Measurements from ENCODE around the gene PLP1. TPM values are rescaled to one million over a fixed set of nuclear protein-coding genes. Genes with fewer than 3 reads are reported as not detected.
A peak's percentile ranks its signal among the peaks of the same experiment; 100 is the strongest.

Gene PLP1
- total RNA-seq, 4 donors from 2014 or later = 1.2 to 2.2 TPM; not detected in 2

- in situ Hi-C loops (cut with MboI; ENCODE audit: low sequenced_read_pairs in 4 of 4) (no loop called here), intact Hi-C loops (cut with DNase I; ENCODE audit: low total_unique reads) (no loop called here)
- Histone ChIP-seq H3K4me3 (no peak overlapping the region), H3K9me3 (no peaks in the 10 kb centered on the region), H3K27ac (no peak overlapping the region), H3K36me3 (no peaks in the 10 kb centered on the region), H3K27me3 (peaks cover 0 to 3% (median 0%) of the 10 kb centered on the region in 3 donors), H3K4me1 (no peaks in the 10 kb centered on the region)
- TF ChIP-seq CTCF (IDR thresholded peaks at IDR 0.05 in 4 of 5, conservative IDR thresholded peaks at IDR 0.05 in 1 of 5) = no peak
- no peak for TF ChIP-seq POLR2A (IDR thresholded peaks at IDR 0.05)
- no peak for ATAC-seq
- DNase-seq = no peak
Measured at GRCh38 chrX:103781706-103782105, 5.1 kb downstream of the PLP1 start.

GRCh38 chrX:103782640-103783039 is 6.0 kb downstream of the PLP1 start:
- peaks cover 0 to 3% (median 0%) of the 10 kb centered on the region in 3 donors for H3K27me3 ChIP-seq
- DNase-seq (no peak), ATAC-seq (no peak)
- H3K4me1 ChIP-seq = no peaks in the 10 kb centered on the region
- H3K27ac ChIP-seq = no peak overlapping the region
- no peaks in the 10 kb centered on the region for H3K9me3 ChIP-seq
- H3K4me3 ChIP-seq = no peak overlapping the region
- intact Hi-C loops (cut with DNase I; ENCODE audit: low total_unique reads) (no loop called here), in situ Hi-C loops (cut with MboI; ENCODE audit: low sequenced_read_pairs in 4 of 4) (no loop called here)
- no peaks in the 10 kb centered on the region for H3K36me3 ChIP-seq
- TF ChIP-seq CTCF (IDR thresholded peaks at IDR 0.05 in 4 of 5, conservative IDR thresholded peaks at IDR 0.05 in 1 of 5) = no peak
- no peak for TF ChIP-seq POLR2A (IDR thresholded peaks at IDR 0.05)

GRCh38 chrX:103783196-103783595 is 6.6 kb downstream of the PLP1 start:
- no peak overlapping the region for H3K27ac ChIP-seq
- intact Hi-C loops (cut with DNase I; ENCODE audit: low total_unique reads) = no loop called here
- TF ChIP-seq POLR2A (IDR thresholded peaks at IDR 0.05) (no peak), CTCF (IDR thresholded peaks at IDR 0.05 in 4 of 5, conservative IDR thresholded peaks at IDR 0.05 in 1 of 5) (no peak)

GRCh38 chrX:103783971-103784370 is 7.3 kb downstream of the PLP1 start:
- Histone ChIP-seq H3K4me3 (no peak overlapping the region), H3K4me1 (no peaks in the 10 kb centered on the region), H3K9me3 (no peaks in the 10 kb centered on the region), H3K36me3 (no peaks in the 10 kb centered on the region), H3K27me3 (no peaks in the 10 kb centered on the region), H3K27ac (no peak overlapping the region)
- DNase-seq (peak in 1 of 2 donors; percentile 13), ATAC-seq (peak; percentile 53 to 87)
- in situ Hi-C loops (cut with MboI; ENCODE audit: low sequenced_read_pairs in 4 of 4) = no loop called here
- intact Hi-C loops (cut with DNase I; ENCODE audit: low total_unique reads) = no loop called here
- TF ChIP-seq POLR2A (IDR thresholded peaks at IDR 0.05) (no peak), CTCF (IDR thresholded peaks at IDR 0.05 in 4 of 5, conservative IDR thresholded peaks at IDR 0.05 in 1 of 5) (no peak)

More at GRCh38 chrX:103783196-103783595, 6.6 kb downstream of the PLP1 start:
- DNase-seq (no peak), ATAC-seq (no peak)
- Histone ChIP-seq H3K4me3 (no peak overlapping the region), H3K27me3 (peaks cover 0 to 3% (median 0%) of the 10 kb centered on the region in 3 donors), H3K9me3 (no peaks in the 10 kb centered on the region), H3K4me1 (no peaks in the 10 kb centered on the region), H3K36me3 (no peaks in the 10 kb centered on the region)
- in situ Hi-C loops (cut with MboI; ENCODE audit: low sequenced_read_pairs in 4 of 4) = no loop called here

- no peak for ATAC-seq
- Histone ChIP-seq H3K9me3 (no peaks in the 10 kb centered on the region), H3K4me3 (no peak overlapping the region), H3K27ac (no peak overlapping the region), H3K4me1 (no peaks in the 10 kb centered on the region), H3K27me3 (no peaks in the 10 kb centered on the region), H3K36me3 (no peaks in the 10 kb centered on the region)
- intact Hi-C loops (cut with DNase I; ENCODE audit: low total_unique reads) (no loop called here), in situ Hi-C loops (cut with MboI; ENCODE audit: low sequenced_read_pairs in 4 of 4) (no loop called here)
- TF ChIP-seq POLR2A (IDR thresholded peaks at IDR 0.05) (no peak), CTCF (IDR thresholded peaks at IDR 0.05 in 4 of 5, conservative IDR thresholded peaks at IDR 0.05 in 1 of 5) (no peak)
- no peak for DNase-seq
Measured at GRCh38 chrX:103789004-103789403, 12.4 kb downstream of the PLP1 start.

All from gastrocnemius medialis (tissue), 4 donors.